PFSK-1 (cell line): ENCODE results near the gene KPTN.

Source experiments
- FOXP2 ChIP-seq: optimal IDR thresholded peaks from 2 replicates; pipeline ENCODE3; 2011; ENCODE audit warnings: borderline replicate concordance, control low read depth, inconsistent platforms; ENCODE audit not compliant: insufficient read depth; ENCODE audit errors: extremely low read length, extremely low read depth
- POLR2AphosphoS5 ChIP-seq: IDR thresholded peaks from 2 replicates; pipeline ENCODE4 v1.6.1; 2012; ENCODE audit warnings: low read depth, mild to moderate bottlenecking, control low read depth, low read length, moderate library complexity
- REST ChIP-seq, 2 experiments: IDR thresholded peaks; 2 replicates each; pipeline versions ENCODE4 v1.6.1 to v1.8.0; 2011 to 2012; ENCODE audit warnings: low read depth in 2 of 2, low read length in 2 of 2, control low read depth in 1 of 2, inconsistent platforms in 1 of 2, mild to moderate bottlenecking in 1 of 2, moderate library complexity in 1 of 2; ENCODE audit not compliant: insufficient read depth in 1 of 2
- SIN3A ChIP-seq: IDR thresholded peaks from 2 replicates; pipeline ENCODE4 v1.6.1; 2012; ENCODE audit warnings: mild to moderate bottlenecking, low read length, moderate library complexity, borderline replicate concordance; ENCODE audit not compliant: insufficient read depth
- TAF1 ChIP-seq: IDR thresholded peaks from 2 replicates; pipeline ENCODE4 v1.6.1; 2012; ENCODE audit warnings: low read length, control low read depth, borderline replicate concordance; ENCODE audit not compliant: insufficient read depth

The KPTN gene

DNA sequence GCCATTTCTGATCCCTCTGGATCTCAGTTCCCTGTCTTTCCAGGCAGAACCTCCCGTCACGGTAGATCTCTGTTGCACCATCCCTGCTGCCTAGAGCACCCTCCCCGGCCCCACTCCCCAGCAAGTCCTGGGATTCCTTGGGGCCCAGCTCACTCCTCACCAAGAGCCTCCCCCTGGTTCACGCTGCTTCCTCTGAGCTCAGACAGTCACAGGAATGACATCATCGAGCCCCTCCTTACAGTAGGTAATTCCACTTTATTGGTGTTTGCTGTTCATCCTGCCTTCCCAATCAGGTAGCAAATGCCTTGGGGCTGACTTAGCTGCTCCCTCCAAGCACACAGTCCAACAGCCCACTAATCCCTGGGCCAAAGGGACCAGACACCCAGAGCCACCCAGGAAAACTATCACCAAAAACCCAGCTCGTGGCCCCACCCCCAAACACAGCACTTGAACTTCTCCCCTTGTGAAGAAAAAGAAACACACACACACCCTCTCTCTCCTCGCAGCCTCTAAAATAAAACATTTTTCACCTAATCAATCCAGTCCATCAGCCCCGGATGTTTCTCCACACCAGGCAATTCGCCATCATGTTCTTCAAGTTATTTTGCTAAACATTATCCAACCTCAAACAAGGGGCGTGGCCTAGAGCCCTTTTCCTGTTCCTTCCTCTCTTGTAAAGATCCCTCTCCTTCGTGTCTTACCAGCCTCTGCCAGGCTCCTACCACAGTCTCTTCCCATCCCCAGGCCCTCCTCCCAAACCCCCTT lies 28.3 kb upstream of the KPTN start:
- TF ChIP-seq FOXP2, result no peak
- TF ChIP-seq POLR2AphosphoS5, result no peak
- TF ChIP-seq REST (IDR thresholded peaks at IDR 0.05; ENCODE audit: insufficient read depth in 1 of 2, low read depth in 2 of 2, low read length in 2 of 2), result no peak
- TF ChIP-seq SIN3A, result no peak
- no peak for TF ChIP-seq TAF1

GRCh38 chr19:47511681-47512080 lies 27.7 kb upstream of the KPTN start:
- no peak for TF ChIP-seq TAF1
- TF ChIP-seq SIN3A, result no peak
- TF ChIP-seq POLR2AphosphoS5, result no peak
- no peak for TF ChIP-seq REST (IDR thresholded peaks at IDR 0.05; ENCODE audit: insufficient read depth in 1 of 2, low read depth in 2 of 2, low read length in 2 of 2)
- TF ChIP-seq FOXP2, result no peak

GRCh38 chr19:47511128-47511517 lies 27.1 kb upstream of the KPTN start:
- TF ChIP-seq REST (IDR thresholded peaks at IDR 0.05; ENCODE audit: insufficient read depth in 1 of 2, low read depth in 2 of 2, low read length in 2 of 2), result no peak
- no peak for TF ChIP-seq POLR2AphosphoS5

GRCh38 chr19:47510516-47511127 lies 26.6 kb upstream of the KPTN start:
- no peak for TF ChIP-seq SIN3A
- no peak for TF ChIP-seq FOXP2
- no peak for TF ChIP-seq TAF1

GRCh38 chr19:47509973-47510372 lies 26.0 kb upstream of the KPTN start:
- TF ChIP-seq FOXP2, result no peak

DNA sequence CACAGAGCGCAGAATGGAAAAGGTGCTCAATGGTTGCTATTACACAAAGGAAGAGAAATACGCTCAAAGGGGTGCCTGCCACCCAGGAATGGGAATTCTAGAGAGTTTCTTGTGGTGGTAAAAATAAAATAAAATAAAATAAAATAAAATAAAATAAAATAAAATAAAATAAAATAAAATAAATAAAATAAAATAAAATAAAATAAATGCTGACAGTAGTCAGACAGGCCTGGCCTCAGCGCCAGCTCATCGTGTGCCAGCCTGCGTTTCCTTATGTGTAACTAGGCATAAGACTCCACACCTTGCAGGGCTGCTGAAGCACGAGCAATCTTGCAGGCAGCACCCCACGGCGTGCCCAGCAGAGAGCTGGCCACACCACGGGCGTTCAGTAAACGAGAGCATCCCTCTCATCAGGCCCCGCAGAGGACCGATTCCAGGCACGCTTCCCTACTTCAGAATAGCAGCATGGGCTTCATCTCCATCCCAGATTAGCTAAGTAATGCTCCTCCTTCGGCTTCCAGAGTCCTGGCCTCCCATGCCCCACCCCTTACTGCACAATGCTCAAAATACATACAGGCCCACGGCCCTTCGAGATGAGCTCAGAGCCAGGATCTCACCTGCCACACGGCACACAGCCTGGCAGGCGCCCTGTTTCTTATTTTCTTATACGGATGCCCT lies 25.3 kb upstream of the KPTN start:
- no peak for TF ChIP-seq REST (IDR thresholded peaks at IDR 0.05; ENCODE audit: insufficient read depth in 1 of 2, low read depth in 2 of 2, low read length in 2 of 2)
- TF ChIP-seq POLR2AphosphoS5, result no peak
- no peak for TF ChIP-seq FOXP2
- no peak for TF ChIP-seq TAF1
- TF ChIP-seq SIN3A, result no peak
